Pons (tissue), 1 donor: ENCODE data around the gene C10orf120.

Experiments used
- DNase-seq: peaks from one replicate; pipeline ENCODE4 v3.0.0-alpha.2; 2016; ENCODE audit warnings: low spot score

The C10orf120 gene

GRCh38 chr10:122699796-122700455, at the start of gene C10orf120:
Gene C10orf120, minus strand, starts transcription at chr10:122699846. Its CDS starts 56 bp downstream, at chr10:122699790.
- peak; percentile 50 for DNase-seq

DNA sequence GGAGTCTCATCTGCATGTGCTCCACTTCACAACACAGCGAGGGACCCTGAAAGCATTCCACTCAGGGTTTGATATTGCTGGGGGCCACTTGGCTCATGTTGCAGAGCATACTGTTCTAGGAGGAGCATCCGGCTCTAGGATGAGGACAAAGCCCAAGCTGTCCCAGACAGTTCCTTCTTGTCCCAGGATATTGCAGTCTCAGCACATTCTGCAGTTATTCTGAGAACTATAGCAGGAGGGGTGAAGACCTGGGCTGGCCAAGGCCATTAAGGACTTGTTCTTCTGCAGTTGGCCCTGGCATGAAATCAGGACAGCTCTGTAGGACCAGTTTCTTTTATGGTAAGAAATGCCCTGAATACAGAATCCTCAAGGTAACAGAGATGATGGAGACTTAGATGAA, 48.9 kb upstream of the C10orf120 start:
- no peak for DNase-seq

- no peak for DNase-seq
Measured at GRCh38 chr10:122746408-122746807, 46.8 kb upstream of the C10orf120 start.

- DNase-seq = no peak
Measured at GRCh38 chr10:122744257-122744656, 44.6 kb upstream of the C10orf120 start.

DNA sequence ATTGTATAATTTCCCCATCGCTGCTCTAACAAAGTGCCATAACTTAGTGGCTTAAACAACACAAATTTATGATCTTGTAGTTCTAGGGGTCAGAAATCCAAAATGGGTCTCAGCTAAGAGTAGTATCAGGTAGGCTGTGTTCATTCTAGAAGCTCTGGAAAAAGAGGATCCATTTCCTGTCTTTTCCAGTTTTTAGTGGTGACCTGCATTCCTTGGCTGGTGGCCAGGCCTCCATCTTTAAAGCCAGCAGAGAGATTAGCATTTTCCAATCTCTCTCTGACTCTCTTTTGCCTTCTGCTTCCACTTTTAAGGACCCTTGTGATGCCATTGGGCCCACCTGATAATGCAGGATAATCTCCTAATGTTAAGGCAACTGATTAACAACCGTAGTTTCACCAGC, 41.0 kb upstream of the C10orf120 start:
- DNase-seq = no peak

DNA sequence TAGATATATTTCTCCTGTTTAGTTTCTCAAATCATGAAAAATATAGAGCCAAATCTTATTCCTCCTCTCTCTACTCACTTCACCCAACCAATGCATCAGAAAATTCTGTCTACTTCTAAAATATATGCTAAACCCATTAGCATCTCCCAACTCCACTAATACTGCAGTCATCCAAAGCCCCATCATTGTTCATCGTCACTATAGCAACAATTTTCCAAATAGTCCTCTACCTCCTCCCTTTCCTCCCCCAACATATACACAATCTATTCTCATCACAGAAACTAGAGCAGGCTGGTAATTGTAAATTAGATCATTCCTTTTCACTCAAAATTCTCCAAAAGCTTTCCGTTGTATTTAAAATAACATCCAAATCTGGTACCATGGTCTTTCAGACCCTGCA, 38.4 kb upstream of the C10orf120 start:
- no peak for DNase-seq

DNA sequence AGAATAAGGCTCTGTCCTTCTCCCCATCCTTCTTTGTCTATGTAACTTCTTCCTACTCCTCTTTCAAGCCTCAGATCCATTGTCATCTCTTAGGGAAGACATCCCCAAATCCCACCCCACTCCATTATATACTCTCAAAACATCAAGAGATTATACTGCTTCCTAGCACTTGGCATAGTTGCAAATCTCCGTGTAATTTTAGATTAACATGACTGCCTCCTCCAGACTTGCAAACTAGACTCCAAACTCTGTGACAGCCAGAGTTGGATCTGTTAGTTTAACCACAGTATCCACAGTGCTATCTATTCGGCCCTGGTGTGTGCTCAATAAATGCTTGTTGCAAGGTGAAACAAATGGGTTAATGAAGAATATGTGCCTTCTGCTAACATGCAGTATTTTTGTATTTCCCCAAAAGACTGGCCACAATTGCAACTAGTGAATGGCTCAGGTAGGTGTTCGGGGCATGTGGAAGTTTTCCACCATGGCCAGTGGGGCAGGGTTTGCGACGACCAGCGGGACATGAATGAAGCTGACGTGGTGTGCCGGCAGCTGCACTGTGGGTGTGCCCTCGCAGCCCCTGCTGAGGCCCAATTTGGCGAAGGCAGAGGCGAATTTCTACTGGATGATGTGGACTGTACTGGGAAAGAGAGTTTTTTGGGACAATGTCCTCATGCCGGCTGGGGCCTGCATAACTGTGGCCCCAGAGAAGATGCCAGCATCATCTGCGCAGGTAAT, 34.5 kb upstream of the C10orf120 start:
- no peak for DNase-seq

DNA sequence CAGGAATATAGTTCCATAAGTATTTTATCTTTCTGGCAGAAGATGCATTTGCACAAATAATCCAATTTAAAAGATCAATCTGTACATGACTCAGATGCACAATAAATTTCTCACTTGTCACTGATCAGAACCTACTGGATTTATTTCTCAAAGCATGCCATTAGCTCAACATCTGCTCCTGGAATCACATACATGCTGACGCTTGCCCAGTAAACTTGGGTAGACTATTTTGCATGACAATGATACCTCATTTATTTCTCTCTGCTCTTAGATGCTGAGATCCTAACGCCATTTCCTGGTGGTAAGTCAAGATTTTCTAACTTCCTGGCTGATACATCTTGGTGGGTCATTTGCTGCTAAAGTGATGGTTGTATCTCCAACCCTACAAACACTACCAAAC, 33.8 kb upstream of the C10orf120 start:
- no peak for DNase-seq

GRCh38 chr10:122730238-122730637, 30.6 kb upstream of the C10orf120 start:
- no peak for DNase-seq

GRCh38 chr10:122729126-122729525, 29.5 kb upstream of the C10orf120 start:
- DNase-seq = no peak

- DNase-seq = no peak
Measured at GRCh38 chr10:122727426-122727825, 27.8 kb upstream of the C10orf120 start.

- DNase-seq = no peak
Measured at GRCh38 chr10:122725768-122726167, 26.1 kb upstream of the C10orf120 start.

DNA sequence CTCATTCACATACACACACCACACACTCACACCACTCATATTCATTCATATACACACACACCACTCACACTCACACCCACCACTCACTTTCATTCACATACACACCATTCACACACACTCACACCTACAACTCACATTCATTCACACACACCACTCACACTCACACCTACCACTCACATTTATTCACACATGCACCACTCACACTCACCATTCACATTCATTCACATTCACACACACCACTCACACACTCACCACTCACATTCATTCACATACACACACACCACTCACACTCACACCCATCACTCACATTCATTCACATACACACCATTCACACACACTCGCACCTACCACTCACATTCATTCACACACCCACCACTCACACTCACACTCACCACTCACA, 25.4 kb upstream of the C10orf120 start:
- no peak for DNase-seq

- no peak for DNase-seq
Measured at GRCh38 chr10:122721111-122721510, 21.5 kb upstream of the C10orf120 start.

DNA sequence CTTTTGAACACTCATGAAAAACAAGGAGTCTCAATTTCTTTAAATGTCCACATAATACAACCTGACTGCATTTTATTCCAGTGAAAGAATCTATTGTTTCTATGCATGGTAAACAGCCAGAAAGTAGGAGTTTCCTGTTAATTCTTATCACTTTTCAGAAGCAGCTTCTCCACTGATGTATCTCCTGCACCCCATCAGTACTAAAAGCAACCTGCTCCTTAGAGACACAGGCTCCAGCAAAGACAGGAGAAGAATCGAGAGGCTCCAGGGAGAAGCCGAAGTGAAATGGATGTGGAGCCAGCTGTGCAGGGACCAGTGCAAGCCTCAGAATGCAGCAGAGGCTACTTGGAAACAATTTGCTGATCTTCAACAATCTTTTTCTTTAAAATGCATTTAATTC, 16.4 kb upstream of the C10orf120 start:
- DNase-seq = no peak

DNA sequence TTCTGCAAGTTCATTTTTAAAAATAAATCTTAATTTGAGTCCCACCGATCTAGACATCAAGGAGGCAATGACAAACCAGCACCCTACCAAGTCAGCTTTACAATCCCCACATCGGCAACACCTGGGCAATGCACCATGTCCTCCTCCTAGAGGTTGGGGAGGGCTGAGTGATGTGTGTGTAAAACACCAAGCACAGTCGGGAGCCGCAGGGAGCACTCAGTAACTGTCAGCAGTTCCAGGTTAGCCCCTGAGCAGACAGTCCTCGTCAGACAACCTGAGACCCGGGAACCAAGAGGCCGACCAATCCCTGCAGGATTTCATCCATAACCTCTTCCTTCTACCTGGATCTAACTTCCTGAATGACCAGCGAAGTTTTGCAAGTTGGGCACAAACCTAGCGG, 15.9 kb upstream of the C10orf120 start:
- no peak for DNase-seq

DNA sequence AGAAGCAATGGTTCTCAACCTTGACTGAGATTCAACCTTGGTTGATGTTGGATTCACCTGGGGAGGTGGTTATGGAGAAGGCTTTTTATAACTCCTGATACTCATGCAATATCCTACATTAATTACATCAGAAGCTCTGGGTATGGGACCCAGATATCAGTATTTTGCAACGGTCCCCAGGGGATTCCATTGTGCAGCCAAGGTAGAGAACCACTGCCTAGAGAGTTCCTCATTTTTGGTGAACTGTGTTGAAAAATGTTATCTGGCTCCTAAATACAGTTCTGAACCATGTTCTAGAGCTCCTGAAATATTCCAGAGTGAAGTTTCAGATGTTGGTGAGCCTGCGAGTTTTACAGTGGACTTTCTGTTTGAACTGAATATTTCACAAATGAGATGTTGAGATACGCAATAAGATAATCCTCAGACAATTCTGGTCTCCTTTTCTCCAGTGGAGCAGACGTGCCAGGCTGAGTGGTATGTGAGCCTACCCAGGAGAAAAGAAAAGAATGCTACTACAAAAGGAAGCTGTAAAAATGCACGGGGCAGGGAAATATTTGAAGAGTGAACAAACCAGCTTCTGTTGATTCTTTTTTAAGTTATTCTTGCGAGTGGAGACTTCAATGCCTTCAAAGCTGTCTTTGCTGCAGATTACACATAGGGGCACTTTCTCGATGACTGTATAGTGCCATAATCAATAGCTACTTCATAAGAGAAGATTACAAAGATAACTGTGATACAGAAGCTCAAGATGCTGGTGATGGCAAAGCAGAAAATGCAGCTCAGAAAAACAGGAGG, 13.6 kb upstream of the C10orf120 start:
- DNase-seq = no peak

GRCh38 chr10:122710576-122710975, 10.9 kb upstream of the C10orf120 start:
- DNase-seq = no peak

DNA sequence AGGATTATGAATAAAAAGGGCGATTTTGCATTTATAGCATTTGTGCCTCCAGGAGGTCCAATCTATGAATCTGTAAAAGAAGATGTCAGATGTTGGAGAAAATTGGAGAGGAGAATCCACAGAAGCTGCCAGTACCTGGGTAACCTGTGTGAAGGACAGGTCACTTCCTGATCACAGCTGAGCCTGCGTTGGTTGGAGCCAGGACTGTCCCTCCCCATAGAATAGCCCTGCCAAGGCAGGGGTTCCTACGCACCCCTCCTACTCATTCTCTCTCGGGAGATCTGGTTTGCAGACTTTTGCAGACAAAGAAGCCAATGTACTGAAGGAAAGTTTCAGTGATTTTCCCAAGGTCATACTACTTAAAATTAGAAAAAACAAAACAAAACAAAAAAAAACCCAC, 10.3 kb upstream of the C10orf120 start:
- DNase-seq = no peak

GRCh38 chr10:122707535-122707934, 7.9 kb upstream of the C10orf120 start:
- no peak for DNase-seq

- DNase-seq = no peak
Measured at GRCh38 chr10:122706947-122707346, 7.3 kb upstream of the C10orf120 start.

- no peak for DNase-seq
Measured at GRCh38 chr10:122706467-122706866, 6.8 kb upstream of the C10orf120 start.
